PFSK-1 (cell line): ENCODE results near the gene CDC42BPG.

ENCODE experiments used
- POLR2AphosphoS5 ChIP-seq: IDR thresholded peaks from 2 replicates; pipeline ENCODE4 v1.6.1; 2012; ENCODE audit warnings: low read depth, mild to moderate bottlenecking, control low read depth, low read length, moderate library complexity
- TAF1 ChIP-seq: IDR thresholded peaks from 2 replicates; pipeline ENCODE4 v1.6.1; 2012; ENCODE audit warnings: low read length, control low read depth, borderline replicate concordance; ENCODE audit not compliant: insufficient read depth

- TF ChIP-seq POLR2AphosphoS5 (no peak), TAF1 (no peak)
Measured at GRCh38 chr11:64774144-64774543, 70.3 kb downstream of the CDC42BPG start.
